ENCODE measurements around the gene DISC1. TPM values are rescaled to one million over a fixed set of nuclear protein-coding genes. Genes with fewer than 3 reads are reported as not detected.

Gene DISC1
- total and polyA plus RNA-seq, 2 of the 13 experiments (the other 11 are each of a cell fraction or from before 2014, with no cell fraction given): 4.2 to 4.6 TPM

DNA sequence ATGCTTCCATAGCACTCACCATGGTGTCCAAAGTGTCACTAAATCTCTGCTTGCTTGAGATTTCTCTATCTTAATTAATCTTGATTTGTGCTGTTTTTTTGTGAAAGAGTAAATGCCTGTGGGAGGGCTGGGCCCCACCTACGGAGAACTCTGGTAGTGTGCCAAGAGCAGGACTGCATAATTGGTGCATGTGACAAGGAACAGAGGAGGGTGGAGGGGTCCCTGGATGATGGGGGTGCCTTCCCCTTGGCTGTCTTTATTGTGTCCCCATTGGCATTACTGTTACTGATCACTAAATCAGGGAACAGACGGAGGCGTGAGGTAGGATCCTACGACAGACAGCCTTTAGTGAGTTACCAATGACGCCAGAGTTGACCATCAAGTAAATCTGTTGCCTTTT lies 223.4 kb downstream of the DISC1 start:
- intact Hi-C loops (cut with micrococcal nuclease; ENCODE audit: unreplicated experiment) (no loop called here), in situ Hi-C loops (cut with HindIII; ENCODE audit: extremely low pct_ligation_motif_present, low pct_unique_long_range_greater_than_20kb) (loop anchor here (25.0 kb wide), 2 partner anchors 1112 to 1387 kb away; partner anchors contain the start of gene NTPCR)
- no peaks in the 10 kb centered on the region for H3K27me3 ChIP-seq (ENCODE audit: control insufficient read depth in 1 of 2, insufficient read depth in 2 of 2, low read length in 2 of 2)
- no peak overlapping the region for H3K9ac ChIP-seq (ENCODE audit: insufficient read depth, low read depth, low read length)
- ChIA-PET POLR2A (no interaction called here), CTCF (ENCODE audit: low intra/inter-chr PET ratio, low total read pairs) (no interaction called here)
- H3K4me1 ChIP-seq (ENCODE audit: insufficient read depth, low read length): no peaks in the 10 kb centered on the region; the same call in 1 of the 2 replicates
- H3K79me2 ChIP-seq (ENCODE audit: insufficient read depth, low read length): no peaks in the 10 kb centered on the region
- no peak for DNase-seq (ENCODE audit: low spot score)
- BruUV-seq (replicated peaks): no TSS peak
- H3K27ac ChIP-seq (ENCODE audit: extremely low read length, insufficient read depth, low read length): no peak overlapping the region
- no peaks in the 10 kb centered on the region; a peak in 2 of 5 replicates for H3K36me3 ChIP-seq (replicated peaks in 1 of 2; ENCODE audit: control insufficient read depth in 1 of 2, insufficient read depth in 2 of 2, low read length in 2 of 2)
- FAIRE-seq: no peak
- no peaks in the 10 kb centered on the region for H4K20me1 ChIP-seq (ENCODE audit: insufficient read depth, low read length)
- no peak for TF ChIP-seq CHD4 (IDR thresholded peaks at IDR 0.05; ENCODE audit: borderline replicate concordance, low read length)
- no peak for TF ChIP-seq PTBP1 (IDR thresholded peaks at IDR 0.05; ENCODE audit: low read depth, low read length, poor library complexity, severe bottlenecking)
- TF ChIP-seq RORA (CRISPR knock-in tag; IDR thresholded peaks at IDR 0.05): no peak
- TF ChIP-seq HMGXB4 (CRISPR knock-in tag; IDR thresholded peaks at IDR 0.05; ENCODE audit: borderline replicate concordance in 1 of 2, low read depth in 1 of 2): no peak
- no peak for TF ChIP-seq ZNF484 (CRISPR knock-in tag; IDR thresholded peaks at IDR 0.05; ENCODE audit: borderline replicate concordance, low read depth)
- TF ChIP-seq, protein P1, sequence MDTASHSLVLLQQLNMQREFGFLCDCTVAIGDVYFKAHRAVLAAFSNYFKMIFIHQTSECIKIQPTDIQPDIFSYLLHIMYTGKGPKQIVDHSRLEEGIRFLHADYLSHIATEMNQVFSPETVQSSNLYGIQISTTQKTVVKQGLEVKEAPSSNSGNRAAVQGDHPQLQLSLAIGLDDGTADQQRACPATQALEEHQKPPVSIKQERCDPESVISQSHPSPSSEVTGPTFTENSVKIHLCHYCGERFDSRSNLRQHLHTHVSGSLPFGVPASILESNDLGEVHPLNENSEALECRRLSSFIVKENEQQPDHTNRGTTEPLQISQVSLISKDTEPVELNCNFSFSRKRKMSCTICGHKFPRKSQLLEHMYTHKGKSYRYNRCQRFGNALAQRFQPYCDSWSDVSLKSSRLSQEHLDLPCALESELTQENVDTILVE (CRISPR knock-in tag; IDR thresholded peaks at IDR 0.05): no peak
- no peak for TF ChIP-seq ZNF224 (CRISPR knock-in tag; IDR thresholded peaks at IDR 0.05)
- no peak for TF ChIP-seq ZNF362 (CRISPR knock-in tag; IDR thresholded peaks at IDR 0.05; ENCODE audit: borderline replicate concordance)
- no peak for TF ChIP-seq CBFB (CRISPR knock-in tag; IDR thresholded peaks at IDR 0.05)
- TF ChIP-seq MAZ (IDR thresholded peaks at IDR 0.05; ENCODE audit: borderline replicate concordance, low read depth, low read length): no peak
- TF ChIP-seq MAZ (CRISPR knock-in tag; IDR thresholded peaks at IDR 0.05; ENCODE audit: low read depth): no peak
- no peak for TF ChIP-seq ZNF740 (CRISPR knock-in tag; IDR thresholded peaks at IDR 0.05)
- TF ChIP-seq ZNF777 (CRISPR knock-in tag; IDR thresholded peaks at IDR 0.05): no peak
- no peak for TF ChIP-seq ZBTB21 (CRISPR knock-in tag; IDR thresholded peaks at IDR 0.05)
- no peak for TF ChIP-seq HNF4A (CRISPR knock-in tag; IDR thresholded peaks at IDR 0.05)
- TF ChIP-seq MXD1 (CRISPR knock-in tag; IDR thresholded peaks at IDR 0.05): no peak
- TF ChIP-seq MATR3 (CRISPR knock-in tag; IDR thresholded peaks at IDR 0.05): no peak
- no peak for TF ChIP-seq NFE2L1 (CRISPR knock-in tag; IDR thresholded peaks at IDR 0.05; ENCODE audit: borderline replicate concordance)
- no peaks in the 10 kb centered on the region for H3K9me3 ChIP-seq (ENCODE audit: low read length)
- no peak for ATAC-seq
- WGBS (ENCODE audit: low lambda C conversion rate): 97% methylated on average over 5 of the region's 5 CpGs
- no peak overlapping the region for H2AFZ ChIP-seq (ENCODE audit: low read length)
- H3K4me3 ChIP-seq (replicated peaks in 1 of 3; ENCODE audit: insufficient read depth in 1 of 3, low read depth in 2 of 3, low read length in 3 of 3): no peak overlapping the region
- H3K4me2 ChIP-seq (ENCODE audit: low read depth, low read length): no peak overlapping the region
